GM23248 (cell line): Measurements from ENCODE around the gene COL27A1. TPM values are rescaled to one million over a fixed set of nuclear protein-coding genes. Genes with fewer than 3 reads are reported as not detected.

Experiments
- DNase-seq: peaks from one replicate; pipeline ENCODE4 v3.0.0-alpha.2; 2015
- H2AFZ ChIP-seq: fragments of 200-600 bp; sonication (generic); 2 replicates; pipeline ENCODE4 v1.6.1; 2016; ENCODE audit warnings: antibody characterized with exemption
- H3F3A ChIP-seq: fragments of 200-600 bp; sonication (generic); 2 replicates; pipeline ENCODE4 v1.6.1; 2016; ENCODE audit warnings: mild to moderate bottlenecking, antibody characterized with exemption, mixed run types; ENCODE audit not compliant: insufficient read depth
- H3K27ac ChIP-seq: fragments of 200-600 bp; sonication (generic); 2 replicates; pipeline ENCODE4 v1.5.1; 2016; ENCODE audit warnings: mild to moderate bottlenecking
- H3K27me3 ChIP-seq: fragments of 200-600 bp; sonication (generic); replicated peaks from 2 replicates; pipeline ENCODE4 v1.6.1; 2016; ENCODE audit warnings: mild to moderate bottlenecking; ENCODE audit not compliant: insufficient read depth
- H3K36me3 ChIP-seq: fragments of 200-600 bp; sonication (generic); 2 replicates; pipeline ENCODE4 v1.6.1; 2016; ENCODE audit warnings: low read depth, mild to moderate bottlenecking
- H3K4me1 ChIP-seq: fragments of 200-600 bp; sonication (generic); 2 replicates; pipeline ENCODE4 v1.6.1; 2016; ENCODE audit warnings: mild to moderate bottlenecking; ENCODE audit not compliant: insufficient read depth
- H3K4me2 ChIP-seq: fragments of 200-600 bp; sonication (generic); one replicate; pipeline ENCODE4 v1.6.1; 2016; ENCODE audit warnings: mild to moderate bottlenecking; ENCODE audit not compliant: unreplicated experiment
- H3K4me3 ChIP-seq: fragments of 200-600 bp; sonication (generic); 2 replicates; pipeline ENCODE4 v1.5.1; 2016; ENCODE audit warnings: mild to moderate bottlenecking
- H3K79me2 ChIP-seq: fragments of 200-600 bp; sonication (generic); 2 replicates; pipeline ENCODE4 v1.6.1; 2016; ENCODE audit warnings: mild to moderate bottlenecking; ENCODE audit not compliant: insufficient read depth
- H3K9ac ChIP-seq: fragments of 200-600 bp; sonication (generic); 2 replicates; pipeline ENCODE4 v1.6.1; 2016; ENCODE audit warnings: mild to moderate bottlenecking
- H3K9me2 ChIP-seq: fragments of 200-600 bp; sonication (generic); 2 replicates; pipeline ENCODE4 v1.6.1; 2016; ENCODE audit warnings: mixed run types, mild to moderate bottlenecking, moderate library complexity; ENCODE audit not compliant: insufficient read depth
- H3K9me3 ChIP-seq: fragments of 200-600 bp; sonication (generic); one replicate; pipeline ENCODE4 v1.6.1; 2017; ENCODE audit warnings: low read depth
- H4K20me1 ChIP-seq: fragments of 200-600 bp; sonication (generic); 2 replicates; pipeline ENCODE4 v1.6.0; 2016; ENCODE audit not compliant: insufficient read depth
- EZH2 ChIP-seq: fragments of 200-600 bp; sonication (generic); IDR thresholded peaks from 2 replicates; pipeline ENCODE4 v1.6.1; 2018; ENCODE audit warnings: antibody characterized with exemption, mild to moderate bottlenecking; ENCODE audit not compliant: insufficient read depth, poor library complexity, severe bottlenecking
- EZH2phosphoT487 ChIP-seq: fragments of 200-600 bp; sonication (generic); IDR thresholded peaks from 2 replicates; pipeline ENCODE4 v1.6.1; 2018; ENCODE audit warnings: antibody characterized with exemption, moderate library complexity, mild to moderate bottlenecking, low read depth; ENCODE audit not compliant: insufficient read depth
- WGBS, 2 experiments: methylation state at CpG; one replicate each; pipeline ENCODE4 v1.1.6; 2015 to 2017; ENCODE audit warnings: low lambda C conversion rate in 2 of 2, low coverage in 1 of 2; ENCODE audit errors: missing lambda C conversion rate in 2 of 2; 5-methylcytosine and 5-hydroxymethylcytosine counted together
- in situ Hi-C: fragments of 300-500 bp; cut with MboI; formaldehyde crosslinking; loops from 2 replicates; pipeline ENCODE4 v1.15.0; 2020
- polyA plus RNA-seq: library from polyadenylated mRNA; unstranded; fragments of >200 nt; fragmentation: Nextera tagmentation; extraction: Ambion mirVana; gene quantifications from 2 replicates; pipeline ENCODE4 v1.2.1, GENCODE V29; 2016
- total RNA-seq: library from RNA; depleted of rRNA; stranded (reverse); fragments of >200 nt; shearing (Covaris generic); gene quantifications from 2 replicates; pipeline ENCODE4 v1.2.3, GENCODE V29; 2014

Gene COL27A1
- total and polyA plus RNA-seq, 2 experiments from 2014 or later, result 1.6 to 2.3 TPM

DNA sequence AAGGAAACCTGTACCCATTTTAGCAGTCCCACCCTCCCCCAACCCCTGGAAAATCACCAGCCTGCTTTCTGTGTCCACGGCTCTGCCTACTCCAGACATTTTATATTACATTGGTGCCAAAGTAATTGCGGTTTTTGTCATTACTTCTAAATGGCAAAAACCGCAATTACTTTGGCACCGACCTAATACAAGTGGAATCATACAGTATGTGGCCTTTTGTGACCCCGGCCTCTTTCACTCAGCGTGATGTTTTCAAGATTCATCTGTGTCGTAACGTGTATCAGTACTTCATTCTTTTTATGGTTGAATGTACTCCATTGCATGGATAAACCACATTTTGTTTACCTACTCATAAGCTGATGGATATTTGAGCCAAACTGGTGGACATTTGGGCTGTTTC lies 157.8 kb downstream of the COL27A1 start:
- H3K36me3 ChIP-seq, result no peaks in the 10 kb centered on the region
- no peak overlapping the region for H3K27ac ChIP-seq
- in situ Hi-C loops, result no loop called here
- H4K20me1 ChIP-seq, result no peaks in the 10 kb centered on the region
- H3F3A ChIP-seq, result no peaks in the 10 kb centered on the region
- no peak overlapping the region for H3K4me3 ChIP-seq
- H3K9me2 ChIP-seq, result no peaks in the 10 kb centered on the region
- no peaks in the 10 kb centered on the region for H3K79me2 ChIP-seq
- H3K27me3 ChIP-seq, result no peaks in the 10 kb centered on the region
- no peak overlapping the region for H3K4me2 ChIP-seq
- TF ChIP-seq EZH2phosphoT487, result no peak
- no peak for TF ChIP-seq EZH2
- no peaks in the 10 kb centered on the region for H3K9me3 ChIP-seq
- DNase-seq, result no peak
- 0 out of 2 replicates have a peak, but pooled peaks cover 7% of the 10 kb centered on the region for H3K4me1 ChIP-seq
- WGBS, 2 experiments, result 84 to 85% methylated on average over 8 of the region's 8 CpGs
- H3K9ac ChIP-seq, result no peak overlapping the region
- no peak overlapping the region for H2AFZ ChIP-seq

DNA sequence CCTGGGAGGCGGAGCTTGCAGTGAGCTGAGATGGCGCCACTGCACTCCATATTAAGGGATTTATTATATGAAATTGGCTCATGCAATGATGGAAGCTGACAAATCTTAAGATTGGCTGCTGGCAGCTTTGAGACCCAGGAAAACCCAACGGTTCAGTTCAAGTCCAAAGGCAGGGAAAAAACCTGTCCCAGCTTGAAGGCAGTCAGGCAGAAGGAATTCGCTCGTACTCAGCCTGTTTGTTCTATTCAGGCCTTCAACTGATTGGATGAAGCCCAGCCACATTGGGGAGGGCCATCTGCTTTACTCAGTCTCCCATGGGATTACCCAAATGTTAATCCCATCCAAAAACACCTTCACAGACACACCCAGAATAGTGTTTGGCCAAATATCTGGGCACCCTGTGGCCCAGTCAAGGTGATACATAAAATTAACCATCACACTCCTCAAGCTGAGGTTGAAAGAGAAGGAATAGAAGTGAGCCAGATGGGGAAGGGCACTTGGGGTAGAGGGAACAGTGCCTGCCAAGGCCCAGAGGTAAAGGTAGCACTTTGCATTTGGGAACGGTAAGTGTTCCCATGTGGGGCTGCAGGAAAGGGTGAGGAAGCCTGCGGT lies 159.0 kb downstream of the COL27A1 start:
- H3F3A ChIP-seq, result no peaks in the 10 kb centered on the region
- no peak overlapping the region for H3K9ac ChIP-seq
- 75 to 82% methylated on average over 7 of the region's 7 CpGs for WGBS, 2 experiments
- no peak overlapping the region for H2AFZ ChIP-seq
- no peaks in the 10 kb centered on the region for H3K27me3 ChIP-seq
- H3K4me3 ChIP-seq, result no peak overlapping the region
- in situ Hi-C loops, result no loop called here
- no peak for TF ChIP-seq EZH2phosphoT487
- TF ChIP-seq EZH2, result no peak
- no peaks in the 10 kb centered on the region for H3K36me3 ChIP-seq
- H3K79me2 ChIP-seq, result no peaks in the 10 kb centered on the region
- H3K9me3 ChIP-seq, result no peaks in the 10 kb centered on the region
- H3K4me2 ChIP-seq, result no peak overlapping the region
- H4K20me1 ChIP-seq, result no peaks in the 10 kb centered on the region
- DNase-seq, result no peak
- no peaks in the 10 kb centered on the region for H3K9me2 ChIP-seq
- H3K4me1 ChIP-seq, result 0 out of 2 replicates have a peak, but pooled peaks cover 7% of the 10 kb centered on the region
- H3K27ac ChIP-seq, result no peak overlapping the region

DNA sequence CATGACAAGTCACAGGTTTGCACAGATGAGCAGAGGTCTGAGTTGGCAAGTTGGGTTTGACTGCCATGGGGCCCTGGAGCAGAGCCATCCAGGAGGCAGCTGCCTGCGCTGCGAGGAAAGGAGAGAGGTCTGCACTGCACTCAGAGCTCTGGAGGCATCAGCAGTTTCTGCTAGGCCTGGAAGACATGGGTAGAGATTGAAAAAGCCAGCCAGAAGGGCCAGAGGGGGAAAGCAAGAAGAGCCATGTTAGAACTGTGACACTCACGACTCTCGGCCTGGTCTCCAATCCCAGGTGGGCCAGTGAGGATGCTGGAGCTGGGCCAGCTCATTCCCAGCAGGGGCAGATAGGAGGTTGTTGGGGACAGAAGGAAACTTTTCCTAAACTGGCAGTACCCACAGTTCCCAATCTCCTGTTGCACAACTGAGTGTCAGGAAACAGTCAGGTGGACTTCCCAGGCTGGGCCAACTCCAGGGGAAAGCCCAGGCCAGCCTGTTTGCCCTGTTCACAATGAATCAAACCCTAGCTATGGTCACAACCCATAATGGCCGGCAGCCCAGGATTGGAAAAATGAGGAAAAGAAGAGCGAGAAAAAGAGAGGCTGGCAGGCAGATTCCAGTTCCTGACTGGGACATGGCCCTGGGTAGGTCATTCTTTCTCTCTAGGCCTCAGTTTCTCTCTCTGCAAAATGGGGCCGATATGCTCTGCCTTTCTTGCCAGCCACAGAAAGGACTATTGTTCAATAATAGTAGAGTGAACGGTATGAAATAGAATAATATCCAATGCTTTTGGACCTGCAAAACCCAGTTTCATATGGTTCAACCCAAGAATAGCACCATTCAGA lies 159.8 kb downstream of the COL27A1 start:
- no peaks in the 10 kb centered on the region for H3K9me2 ChIP-seq
- no peaks in the 10 kb centered on the region for H3K36me3 ChIP-seq
- H4K20me1 ChIP-seq, result no peaks in the 10 kb centered on the region
- H3F3A ChIP-seq, result no peaks in the 10 kb centered on the region
- H3K27me3 ChIP-seq, result no peaks in the 10 kb centered on the region
- 0 out of 2 replicates have a peak, but pooled peaks cover 7% of the 10 kb centered on the region for H3K4me1 ChIP-seq
- in situ Hi-C loops, result no loop called here
- TF ChIP-seq EZH2phosphoT487 (no peak), EZH2 (no peak)
- H3K9me3 ChIP-seq, result no peaks in the 10 kb centered on the region
- no peak overlapping the region for H3K4me2 ChIP-seq
- peak; percentile 14 for DNase-seq
- H3K9ac ChIP-seq, result no peak overlapping the region
- no peak overlapping the region for H2AFZ ChIP-seq
- H3K79me2 ChIP-seq, result no peaks in the 10 kb centered on the region
- no peak overlapping the region for H3K27ac ChIP-seq
- 80 to 89% methylated on average over 8 of the region's 8 CpGs for WGBS, 2 experiments
- no peak overlapping the region for H3K4me3 ChIP-seq

DNA sequence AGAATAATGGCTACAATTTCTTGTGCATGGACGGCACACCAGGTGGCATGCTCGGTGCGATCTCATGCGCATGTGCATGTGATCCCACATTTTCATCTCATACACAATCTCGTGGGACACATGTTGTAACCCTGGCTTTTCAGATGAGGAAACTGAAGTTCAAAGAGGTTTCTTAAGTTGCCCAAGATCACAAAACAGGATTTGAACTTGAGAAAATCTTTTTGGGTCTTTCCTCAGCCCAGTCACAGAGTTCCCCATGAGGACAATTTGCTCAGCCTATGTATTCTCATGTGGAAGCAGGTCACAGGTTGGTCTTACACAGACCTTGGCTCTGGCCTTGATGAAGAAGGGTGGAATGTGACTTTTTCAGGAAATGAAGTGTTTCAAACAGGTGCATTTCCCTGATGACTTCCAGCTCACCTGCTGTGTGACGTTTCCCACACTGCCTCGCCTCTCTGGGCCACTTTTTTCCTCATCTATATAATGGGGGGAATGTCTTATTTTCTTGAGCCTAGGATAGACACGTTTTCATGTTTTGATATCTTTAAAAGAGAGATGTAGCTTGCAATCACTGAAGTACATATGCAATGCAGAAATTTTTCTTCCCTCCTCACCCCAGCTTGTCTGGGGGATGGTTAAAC lies 160.5 kb downstream of the COL27A1 start:
- Histone ChIP-seq H3K9me2 (no peaks in the 10 kb centered on the region), H3K9me3 (no peaks in the 10 kb centered on the region), H3K9ac (no peak overlapping the region), H3K27ac (no peak overlapping the region), H3F3A (no peaks in the 10 kb centered on the region), H3K4me3 (no peak overlapping the region), H3K36me3 (no peaks in the 10 kb centered on the region), H3K4me1 (0 out of 2 replicates have a peak, but pooled peaks cover 7% of the 10 kb centered on the region), H3K79me2 (no peaks in the 10 kb centered on the region), H2AFZ (no peak overlapping the region), H3K4me2 (no peak overlapping the region), H4K20me1 (no peaks in the 10 kb centered on the region), H3K27me3 (no peaks in the 10 kb centered on the region)
- WGBS, 2 experiments, result 75% methylated on average over 8 of the region's 8 CpGs
- TF ChIP-seq EZH2phosphoT487 (no peak), EZH2 (no peak)
- no peak for DNase-seq
- in situ Hi-C loops, result no loop called here
